H1 (cell line): ENCODE results near the gene DAP. TPM values are rescaled to one million over a fixed set of nuclear protein-coding genes. Genes with fewer than 3 reads are reported as not detected.
A peak's percentile ranks its signal among the peaks of the same experiment; 100 is the strongest.

Experiments
- CTCF ChIA-PET: fragments of 300-600 bp; sonication (Branson Sonifier 250); formaldehyde crosslinking; loops from one replicate; lab custom pipeline; 2021; ENCODE audit not compliant: partially characterized antibody; lab: Charles Lee
- POLR2A ChIA-PET: fragments of 300-600 bp; sonication (Branson Sonifier 250); formaldehyde crosslinking; loops from one replicate; lab custom pipeline; 2021; ENCODE audit warnings: inconsistent platforms; ENCODE audit not compliant: partially characterized antibody; lab: Charles Lee
- DNase-seq, 2 experiments: peaks; one replicate each; pipeline versions ENCODE4 v3.0.0 to v3.0.0-alpha.2; 2010 to 2022; ENCODE audit warnings: low spot score in 2 of 2, low read depth in 1 of 2, mixed read lengths in 1 of 2
- FAIRE-seq: peaks from 2 replicates; lab custom pipeline; 2011; peaks lifted over from hg19 to GRCh38; lab: Jason Lieb, UNC
- H2AFZ ChIP-seq: 2 replicates; pipeline ENCODE4 v1.8.1; 2012; ENCODE audit warnings: low read length, inconsistent platforms
- H2AK5ac ChIP-seq: 2 replicates; pipeline ENCODE4 v1.6.1; 2013; ENCODE audit warnings: low read depth, low read length
- H2BK120ac ChIP-seq: replicated peaks from 2 replicates; pipeline ENCODE3; 2013; ENCODE audit warnings: low read depth, low read length, inconsistent platforms
- H2BK12ac ChIP-seq: 2 replicates; pipeline ENCODE4 v1.6.1; 2013; ENCODE audit warnings: low read depth, low read length
- H2BK15ac ChIP-seq: 2 replicates; pipeline ENCODE4 v1.6.1; 2013; ENCODE audit warnings: low read length
- H2BK20ac ChIP-seq: 2 replicates; pipeline ENCODE4 v1.6.1; 2013; ENCODE audit warnings: low read length
- H2BK5ac ChIP-seq: 2 replicates; pipeline ENCODE4 v1.6.1; 2013; ENCODE audit warnings: low read depth, low read length
- H3K14ac ChIP-seq: 2 replicates; pipeline ENCODE4 v1.6.1; 2013; ENCODE audit warnings: inconsistent platforms; ENCODE audit not compliant: insufficient read length
- H3K18ac ChIP-seq: 2 replicates; pipeline ENCODE4 v1.6.1; 2013; ENCODE audit warnings: low read length; ENCODE audit errors: extremely low read depth
- H3K23ac ChIP-seq: 2 replicates; pipeline ENCODE4 v1.6.1; 2013; ENCODE audit warnings: inconsistent platforms; ENCODE audit not compliant: insufficient read length
- H3K23me2 ChIP-seq: 2 replicates; pipeline ENCODE4 v1.6.1; 2013; ENCODE audit warnings: low read depth, low read length
- H3K27ac ChIP-seq: 2 replicates; pipeline ENCODE4 v1.6.1; 2011; ENCODE audit warnings: low read depth, low read length, inconsistent platforms
- H3K27me3 ChIP-seq, 4 experiments: replicated peaks in 1 of 4; 1 replicate in 1 of 4; 2 replicates in 3 of 4; pipeline versions ENCODE4 v1.6.1 to v1.8.1; 2011 to 2013; ENCODE audit warnings: low read length in 3 of 4, mild to moderate bottlenecking in 3 of 4, inconsistent platforms in 2 of 4, mixed read lengths in 2 of 4, moderate library complexity in 1 of 4; ENCODE audit not compliant: control insufficient read depth in 3 of 4, insufficient read depth in 3 of 4; ENCODE audit errors: extremely low read depth in 1 of 4
- H3K36me3 ChIP-seq, 4 experiments: 2 replicates each; pipeline versions ENCODE4 v1.6.1 to v1.8.1; 2011 to 2013; ENCODE audit warnings: mild to moderate bottlenecking in 4 of 4, low read length in 3 of 4, moderate library complexity in 2 of 4, control low read depth in 1 of 4, inconsistent platforms in 1 of 4; ENCODE audit not compliant: insufficient read depth in 4 of 4, control insufficient read depth in 2 of 4
- H3K4ac ChIP-seq: replicated peaks from 2 replicates; pipeline ENCODE3; 2013; ENCODE audit warnings: low read length, low read depth, mixed read lengths, inconsistent platforms; ENCODE audit not compliant: insufficient read length
- H3K4me1 ChIP-seq, 4 experiments: replicated peaks in 1 of 4; 1 replicate in 1 of 4; 2 replicates in 3 of 4; pipeline versions ENCODE4 v1.6.1 to v1.8.1; 2011 to 2013; ENCODE audit warnings: low read length in 3 of 4, inconsistent platforms in 2 of 4, mixed read lengths in 1 of 4; ENCODE audit not compliant: insufficient read depth in 4 of 4, control insufficient read depth in 3 of 4
- H3K4me2 ChIP-seq, 2 experiments: 2 replicates each; pipeline versions ENCODE4 v1.6.1 to v1.8.1; 2011 to 2013; ENCODE audit warnings: low read depth in 2 of 2, low read length in 2 of 2, control low read depth in 1 of 2, inconsistent platforms in 1 of 2, mild to moderate bottlenecking in 1 of 2; ENCODE audit not compliant: insufficient read depth in 1 of 2
- H3K4me3 ChIP-seq, 4 experiments: fragments of 200-600, 300-600 bp in 1 of 4; sonication (generic), shearing (Covaris generic), sonication (Bioruptor Twin) in 1 of 4; 2 replicates each; pipeline versions ENCODE4 v1.5.1 to v1.8.1; 2011 to 2016; ENCODE audit warnings: low read length in 4 of 4, low read depth in 3 of 4, control low read depth in 2 of 4, inconsistent platforms in 2 of 4, mild to moderate bottlenecking in 2 of 4, mixed read lengths in 1 of 4, moderate library complexity in 1 of 4; ENCODE audit not compliant: insufficient read depth in 2 of 4; ENCODE audit errors: extremely low read depth in 1 of 4
- H3K56ac ChIP-seq: replicated peaks from 2 replicates; pipeline ENCODE3; 2013; ENCODE audit warnings: low read depth, mild to moderate bottlenecking, mixed read lengths, low read length, inconsistent platforms; ENCODE audit not compliant: insufficient read length
- H3K79me1 ChIP-seq: 2 replicates; pipeline ENCODE4 v1.6.1; 2013; ENCODE audit warnings: low read depth, low read length, control low read depth
- H3K79me2 ChIP-seq, 2 experiments: 2 replicates each; pipeline versions ENCODE4 v1.6.1 to v1.8.1; 2012 to 2013; ENCODE audit warnings: low read length in 2 of 2, mild to moderate bottlenecking in 2 of 2, inconsistent platforms in 1 of 2; ENCODE audit not compliant: insufficient read depth in 2 of 2, control insufficient read depth in 1 of 2
- H3K9ac ChIP-seq, 4 experiments: replicated peaks in 1 of 4; 1 replicate in 1 of 4; 2 replicates in 3 of 4; pipeline versions ENCODE4 v1.6.1 to v1.8.1; 2011 to 2013; ENCODE audit warnings: low read depth in 3 of 4, low read length in 3 of 4, control low read depth in 2 of 4, mild to moderate bottlenecking in 2 of 4, moderate library complexity in 2 of 4, inconsistent platforms in 1 of 4; ENCODE audit errors: extremely low read depth in 1 of 4
- H3K9me3 ChIP-seq, 2 experiments: 2 replicates each; pipeline versions ENCODE4 v1.6.1 to v1.8.1; 2012 to 2013; ENCODE audit warnings: mild to moderate bottlenecking in 2 of 2, moderate library complexity in 2 of 2, control low read depth in 1 of 2, inconsistent platforms in 1 of 2, low read depth in 1 of 2, low read length in 1 of 2, mixed read lengths in 1 of 2; ENCODE audit not compliant: insufficient read depth in 2 of 2
- H4K20me1 ChIP-seq, 2 experiments: replicated peaks in 1 of 2; 2 replicates each; pipeline versions ENCODE3 to v1.8.1; 2011 to 2013; ENCODE audit warnings: inconsistent platforms in 2 of 2, low read length in 2 of 2, mild to moderate bottlenecking in 1 of 2; ENCODE audit not compliant: insufficient read depth in 2 of 2, control insufficient read depth in 1 of 2
- H4K5ac ChIP-seq: 2 replicates; pipeline ENCODE4 v1.6.1; 2013; ENCODE audit warnings: low read length, low read depth, mixed read lengths, inconsistent platforms; ENCODE audit not compliant: insufficient read length
- H4K8ac ChIP-seq: 2 replicates; pipeline ENCODE4 v1.8.0; 2013; ENCODE audit warnings: mild to moderate bottlenecking, moderate library complexity, low read length, inconsistent platforms; ENCODE audit not compliant: insufficient read depth; ENCODE audit errors: extremely low read depth
- H4K91ac ChIP-seq: replicated peaks from 2 replicates; pipeline ENCODE3; 2013; ENCODE audit warnings: low read length, mixed read lengths, inconsistent platforms; ENCODE audit not compliant: insufficient read length
- CEBPB ChIP-seq: IDR thresholded peaks from 2 replicates; pipeline ENCODE4 v1.6.1; 2012; ENCODE audit warnings: low read depth, low read length
- EGR1 ChIP-seq: IDR thresholded peaks from 2 replicates; pipeline ENCODE4 v1.6.1; 2011; ENCODE audit warnings: low read depth, low read length, borderline replicate concordance
- HDAC6 ChIP-seq: IDR thresholded peaks from one replicate; pipeline ENCODE4 v1.7.1; 2012; ENCODE audit warnings: low read depth, mild to moderate bottlenecking, inconsistent platforms, low read length, moderate library complexity
- KDM1A ChIP-seq: fragments of 200-600, 300-600 bp; sonication (generic); IDR thresholded peaks from 2 replicates; pipeline ENCODE4 v1.7.1; 2016; ENCODE audit warnings: mild to moderate bottlenecking, low read length, borderline replicate concordance
- MAFK ChIP-seq: IDR thresholded peaks from 2 replicates; pipeline ENCODE4 v1.6.1; 2012; ENCODE audit warnings: low read depth, mild to moderate bottlenecking, improper control_type of control experiment, low read length
- PHF8 ChIP-seq: fragments of 200-600 bp; sonication (generic); conservative IDR thresholded peaks from 2 replicates; pipeline ENCODE4 v1.7.1; 2012; ENCODE audit warnings: low read depth, mild to moderate bottlenecking, inconsistent platforms, low read length, moderate library complexity
- POLR2AphosphoS5 ChIP-seq: IDR thresholded peaks from 2 replicates; pipeline ENCODE4 v1.6.1; 2011; ENCODE audit warnings: low read depth, low read length
- POU5F1 ChIP-seq: IDR thresholded peaks from 2 replicates; pipeline ENCODE4 v1.6.1; 2011; ENCODE audit warnings: low read depth, mild to moderate bottlenecking, low read length, moderate library complexity
- RNF2 ChIP-seq: fragments of 200-900, 300-1000 bp; sonication (generic); IDR thresholded peaks from 2 replicates; pipeline ENCODE4 v1.7.1; 2016; ENCODE audit warnings: borderline replicate concordance, low read depth, mild to moderate bottlenecking, antibody characterized with exemption, low read length; ENCODE audit not compliant: poor library complexity, severe bottlenecking; ENCODE audit errors: missing control alignments
- RXRA ChIP-seq: IDR thresholded peaks from 2 replicates; pipeline ENCODE4 v1.6.1; 2011; ENCODE audit warnings: low read depth, mild to moderate bottlenecking, low read length, moderate library complexity; ENCODE audit not compliant: insufficient read depth
- TEAD4 ChIP-seq: IDR thresholded peaks from 2 replicates; pipeline ENCODE4 v1.6.1; 2012; ENCODE audit warnings: low read depth, low read length, inconsistent platforms, mixed read lengths
- WGBS, 2 experiments: shearing (Covaris generic) in 1 of 2; methylation state at CpG; one replicate each; pipeline versions ENCODE4 v1.1.6 to v1.1.7; 2013 to 2015; ENCODE audit warnings: low lambda C conversion rate in 2 of 2, mixed read lengths in 2 of 2, inconsistent platforms in 1 of 2, low coverage in 1 of 2, missing lambda C conversion rate in 1 of 2; ENCODE audit not compliant: insufficient replicate concordance in 2 of 2, insufficient coverage in 1 of 2, insufficient read length in 1 of 2; ENCODE audit errors: extremely low coverage in 1 of 2, missing lambda C conversion rate in 1 of 2; 5-methylcytosine and 5-hydroxymethylcytosine counted together
- polyA plus RNA-seq, 7 experiments: library from polyadenylated mRNA; depleted of rRNA in 3 of 7; stranded (reverse) in 5 of 7; unstranded in 2 of 7; fragments of >200 nt in 5 of 7; fragments of 200-250 nt in 2 of 7; gene quantifications; 1 replicate in 5 of 7; 2 replicates in 1 of 7; 4 replicates in 1 of 7; pipeline versions ENCODE4 v1.2.1 to v1.2.3, GENCODE V29; 2011 to 2013; ENCODE audit warnings: missing spikeins in 2 of 7, mixed read lengths in 2 of 7
- total RNA-seq: library from RNA; stranded (reverse); fragmentation: NEBNext Ultra II Directional; extraction: Animal tissue kit (Norgen Biotek cat#: 25700); gene quantifications from 2 replicates; pipeline ENCODE4 v1.2.1, GENCODE V29; 2021
- TF ChIP-seq, protein P1 (sequence below): IDR thresholded peaks from 2 replicates; pipeline ENCODE4 v1.6.1; 2012; ENCODE audit warnings: inconsistent platforms

The DAP gene
- total and polyA plus RNA-seq, 2 of the 8 experiments (the other 6 are each of a cell fraction or from before 2014, with no cell fraction given): 26.2 to 44.4 TPM

DNA sequence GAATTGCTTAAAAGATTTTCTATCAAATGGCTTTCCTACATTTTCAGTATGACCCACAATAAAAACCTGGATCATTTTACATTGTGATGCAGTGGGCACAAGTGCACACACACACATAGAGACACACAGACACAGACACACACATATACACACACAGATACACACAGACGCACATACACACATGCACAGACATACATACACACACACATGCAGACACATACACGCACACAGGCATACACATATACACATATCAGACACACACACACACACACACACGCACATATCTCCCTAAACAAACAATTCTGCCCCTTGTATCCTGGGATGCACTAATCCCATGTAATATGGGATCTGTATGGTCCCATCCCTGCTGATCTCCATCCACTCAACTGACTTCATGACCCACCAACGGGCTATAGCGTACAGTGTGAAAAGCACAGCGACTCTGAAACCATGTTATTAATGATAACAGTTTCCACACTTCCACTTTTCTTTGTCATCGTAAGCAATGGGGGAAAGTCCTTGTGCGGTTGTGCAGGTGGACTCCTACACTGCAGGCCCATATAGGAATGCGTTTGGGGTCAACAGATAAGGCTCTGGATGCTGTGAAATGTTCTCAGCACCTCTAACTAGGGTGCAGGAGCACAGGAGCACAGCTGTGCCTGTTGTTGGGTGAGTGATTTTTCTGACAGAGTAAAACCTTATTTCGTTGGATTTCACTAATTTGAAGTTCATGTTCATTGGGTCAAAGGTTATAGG lies 52.7 kb downstream of the DAP start:
- DNase-seq: no peak
- Histone ChIP-seq H3K18ac (no peak overlapping the region), H3K23ac (no peak overlapping the region), H3K23me2 (peaks cover 3% of the 10 kb centered on the region; the same call in 1 of the 2 replicates), H3K79me1 (peaks cover 6% of the 10 kb centered on the region; the same call in 1 of the 2 replicates), H4K8ac (no peak overlapping the region), H4K91ac (no peak overlapping the region), H3K4ac (no peak overlapping the region), H4K20me1 (peaks cover 0 to 7% of the 10 kb centered on the region in 2 experiments), H2AK5ac (peak overlapping the region; percentile 43; the same call in 1 of the 2 replicates), H2BK12ac (no peak overlapping the region), H3K9ac (no peak overlapping the region), H2AFZ (no peak overlapping the region), H3K27ac (no peak overlapping the region), H3K4me2 (no peak overlapping the region), H3K79me2 (no peaks in the 10 kb centered on the region), H3K56ac (no peak overlapping the region), H3K4me3 (no peak overlapping the region), H3K14ac (no peak overlapping the region), H4K5ac (no peak overlapping the region), H2BK120ac (no peak overlapping the region), H3K4me1 (peaks cover 0 to 15% (median 10%) of the 10 kb centered on the region in 4 experiments; a peak in 6 of 7 replicates), H2BK15ac (no peak overlapping the region), H3K27me3 (no peaks in the 10 kb centered on the region), H2BK5ac (no peak overlapping the region), H3K9me3 (no peaks in the 10 kb centered on the region), H2BK20ac (no peak overlapping the region), H3K36me3 (no peaks in the 10 kb centered on the region)
- ChIA-PET POLR2A (no interaction called here), CTCF (no interaction called here)
- 78% methylated on average over 10 of the region's 10 CpGs; no CpG with 5 or more reads in 1 of the 2 experiments for WGBS, 2 experiments
- FAIRE-seq: no peak
- TF ChIP-seq MAFK (no peak), POLR2AphosphoS5 (no peak), POU5F1 (no peak), RXRA (no peak), TEAD4 (no peak), KDM1A (no peak), HDAC6 (no peak), EGR1 (no peak), PHF8 (no peak), RNF2 (no peak), CEBPB (no peak)
- TF ChIP-seq, protein P1, sequence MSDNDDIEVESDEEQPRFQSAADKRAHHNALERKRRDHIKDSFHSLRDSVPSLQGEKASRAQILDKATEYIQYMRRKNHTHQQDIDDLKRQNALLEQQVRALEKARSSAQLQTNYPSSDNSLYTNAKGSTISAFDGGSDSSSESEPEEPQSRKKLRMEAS: no peak
